ENCODE data around the gene UGT1A6. TPM values are rescaled to one million over a fixed set of nuclear protein-coding genes. Genes with fewer than 3 reads are reported as not detected.

UGT1A6 gene
- total RNA-seq, 1 donor from 2014 or later: 2.2 TPM

GRCh38 chr2:233822101-233822771, 129.5 kb downstream of the UGT1A6 start:
- DNase-seq: no peak

Other genes with a start within 250 kb of the UGT1A6 start
- 21.3 and 40.9 TPM in 2 replicates for gene USP40, start 126.1 kb upstream of the UGT1A6 start, total RNA-seq
- not detected in 2 replicates for gene UGT1A8, start 75.3 kb upstream of the UGT1A6 start, total RNA-seq
- not detected in 2 replicates for gene UGT1A10, start 56.4 kb upstream of the UGT1A6 start, total RNA-seq
- under 0.01 and 0.05 TPM in 2 replicates for gene UGT1A9, start 21.0 kb upstream of the UGT1A6 start, total RNA-seq
- not detected in 2 replicates for gene UGT1A7, start 11.0 kb upstream of the UGT1A6 start, total RNA-seq
- not detected in 2 replicates for gene UGT1A5, start 20.0 kb downstream of the UGT1A6 start, total RNA-seq
- 0.09 TPM in 1 of 2 replicates, not detected in the other for gene UGT1A4, start 25.8 kb downstream of the UGT1A6 start, total RNA-seq
- gene UGT1A3, start 36.2 kb downstream of the UGT1A6 start, total RNA-seq: not detected in 2 replicates
- gene UGT1A1, start 67.4 kb downstream of the UGT1A6 start, total RNA-seq: not detected in 2 replicates
- not detected in 2 replicates for gene MROH2A, start 85.4 kb downstream of the UGT1A6 start, total RNA-seq
- gene HJURP, start 161.6 kb downstream of the UGT1A6 start, total RNA-seq: 10.4 and 19.8 TPM in 2 replicates
- not detected in 2 replicates for gene TRPM8, start 224.5 kb downstream of the UGT1A6 start, total RNA-seq

Data from dermis blood vessel endothelial cell (primary cell).